GM12878 (cell line): ENCODE measurements around the gene WDR91. TPM values are rescaled to one million over a fixed set of nuclear protein-coding genes. Genes with fewer than 3 reads are reported as not detected.

ENCODE experiments used
- EGR1 ChIP-seq, 2 experiments: IDR thresholded peaks; 1 replicate in 1 of 2; 2 replicates in 1 of 2; pipeline ENCODE4 v1.6.1; 2011 to 2012; ENCODE audit warnings: low read depth in 2 of 2, low read length in 2 of 2, borderline replicate concordance in 1 of 2, mild to moderate bottlenecking in 1 of 2, moderate library complexity in 1 of 2
- FOXK2 ChIP-seq: fragments of 450-650 bp; IDR thresholded peaks from 2 replicates; pipeline ENCODE4 v1.6.1; 2017; ENCODE audit warnings: mild to moderate bottlenecking, moderate library complexity
- HDAC6 ChIP-seq: fragments of 200-600 bp; sonication (generic); IDR thresholded peaks from one replicate; pipeline ENCODE4 v1.8.0; 2017; ENCODE audit warnings: antibody characterized with exemption; ENCODE audit not compliant: unreplicated experiment
- NR2F1 ChIP-seq: fragments of 450-650 bp; conservative IDR thresholded peaks from 2 replicates; pipeline ENCODE4 v1.6.1; 2017; ENCODE audit warnings: mild to moderate bottlenecking
- POLR2AphosphoS2 ChIP-seq: IDR thresholded peaks from 2 replicates; pipeline ENCODE4 v1.6.1; 2011; ENCODE audit warnings: low read depth, mild to moderate bottlenecking, low read length, improper control_type of control experiment, moderate library complexity
- SMC3 ChIP-seq: IDR thresholded peaks from 2 replicates; pipeline ENCODE4 v1.6.1; 2011; ENCODE audit warnings: low read length, improper control_type of control experiment, borderline replicate concordance
- STAT1 ChIP-seq: fragments of 450-650 bp; conservative IDR thresholded peaks from 2 replicates; pipeline ENCODE4 v1.6.1; 2014; ENCODE audit warnings: antibody characterized with exemption, mild to moderate bottlenecking
- TCF3 ChIP-seq: IDR thresholded peaks from 2 replicates; pipeline ENCODE4 v1.6.1; 2012; ENCODE audit warnings: low read depth, mild to moderate bottlenecking, low read length, borderline replicate concordance; ENCODE audit not compliant: insufficient read depth
- YY1 ChIP-seq: IDR thresholded peaks from 2 replicates; pipeline ENCODE4 v1.6.1; 2011; ENCODE audit warnings: low read depth, mild to moderate bottlenecking, low read length
- polyA plus RNA-seq, 11 experiments: library from polyadenylated mRNA; depleted of rRNA in 4 of 11; unstranded in 6 of 11; stranded (reverse) in 5 of 11; fragments of >200 nt; fragmentation: Nextera tagmentation in 4 of 11; fragmentation: Illumina TruSeq in 1 of 11; extraction: Ambion mirVana in 4 of 11; extraction: Trizol in 1 of 11; gene quantifications; 1 replicate in 1 of 11; 2 replicates in 10 of 11; pipeline versions ENCODE4 v1.2.1 to v1.2.3, GENCODE V29; 2011 to 2016; ENCODE audit warnings: inconsistent platforms in 2 of 11, missing spikeins in 2 of 11, low read depth in 1 of 11
- total RNA-seq, 4 experiments: library from RNA; depleted of rRNA in 3 of 4; stranded (reverse); fragments of >200 nt in 3 of 4; fragmentation: Illumina TruSeq in 1 of 4; extraction: Trizol in 1 of 4; gene quantifications; 2 replicates each; pipeline versions ENCODE4 v1.2.1 to v1.2.3, GENCODE V29; 2013 to 2021
- TF ChIP-seq, protein P1 (sequence below): fragments of 450-650 bp; formaldehyde crosslinking; IDR thresholded peaks from 2 replicates; pipeline ENCODE4 v1.4.0; 2020; ENCODE audit warnings: mild to moderate bottlenecking, moderate library complexity
- TF ChIP-seq, protein P2 (sequence below): fragments of 450-650 bp; IDR thresholded peaks from 2 replicates; pipeline ENCODE4 v1.6.1; 2017; ENCODE audit warnings: mild to moderate bottlenecking
- TF ChIP-seq, protein P3 (sequence below): fragments of 450-650 bp; IDR thresholded peaks from 2 replicates; pipeline ENCODE4 v1.6.1; 2018; ENCODE audit warnings: borderline replicate concordance, mild to moderate bottlenecking; ENCODE audit not compliant: partially characterized antibody
- TF ChIP-seq, protein P4 (sequence below): IDR thresholded peaks from 2 replicates; pipeline ENCODE4 v1.6.1; 2011; ENCODE audit warnings: mild to moderate bottlenecking, low read depth, low read length, moderate library complexity; ENCODE audit not compliant: insufficient replicate concordance

Gene WDR91
- total and polyA plus RNA-seq, 10 of the 15 experiments (the other 5 are each of a cell fraction or from before 2014, with no cell fraction given), result 7.6 to 83.3 (median 16.5) TPM

DNA sequence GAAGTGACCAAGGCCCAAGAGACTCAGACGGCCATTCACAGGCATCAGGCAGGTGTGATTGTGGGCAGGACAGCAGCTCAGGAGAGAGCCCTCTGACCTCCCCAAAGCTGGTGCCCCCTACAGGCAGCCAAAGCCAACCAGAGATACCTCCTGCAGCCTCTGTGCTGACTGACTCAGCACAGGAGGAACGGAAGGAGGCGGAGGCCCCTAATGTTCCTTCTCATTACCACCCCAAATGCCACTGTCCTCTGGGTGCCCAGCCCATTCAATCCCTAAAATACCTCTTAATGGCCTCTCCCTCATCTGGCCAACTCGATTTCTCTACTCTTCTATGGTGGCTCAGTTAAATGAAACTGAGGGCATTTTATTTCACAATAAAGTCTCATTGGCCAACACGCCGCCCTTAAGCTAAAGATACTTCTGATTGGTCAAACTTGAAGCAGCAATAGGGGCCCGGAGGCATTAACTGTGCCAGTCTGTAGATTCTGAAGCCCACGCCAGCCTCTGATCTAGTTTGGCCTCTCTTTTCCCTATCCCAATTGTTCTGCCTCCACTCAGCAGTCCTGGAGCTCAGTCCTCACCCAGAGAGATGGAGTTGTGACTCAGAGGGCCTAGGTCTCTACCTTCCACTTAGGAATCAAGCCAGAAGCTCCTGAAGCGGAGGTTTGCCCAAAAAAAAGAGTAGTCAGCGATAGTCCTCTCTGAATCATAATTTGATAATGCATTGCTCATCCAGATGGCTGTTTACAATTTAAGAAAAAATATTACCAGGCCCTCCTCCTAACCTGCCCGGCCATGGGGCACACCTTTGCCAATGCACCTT lies 42.0 kb downstream of the WDR91 start (continued):
- TF ChIP-seq POLR2AphosphoS2 (peak; percentile 9), EGR1 (IDR thresholded peaks at IDR 0.05; ENCODE audit: borderline replicate concordance in 1 of 2, low read depth in 2 of 2, low read length in 2 of 2) (peak in 1 of 2 experiments; percentile 24; a peak in 1 of 3 replicates), HDAC6 (peak; percentile 20), STAT1 (0 out of 2 replicates have a peak, but pooled peaks have one; percentile 27), YY1 (peak; percentile 82), TCF3 (0 out of 2 replicates have a peak, but pooled peaks have one; percentile 37), SMC3 (peak; percentile 70), NR2F1 (peak; percentile 95), FOXK2 (no peak)
- TF ChIP-seq, protein P1, sequence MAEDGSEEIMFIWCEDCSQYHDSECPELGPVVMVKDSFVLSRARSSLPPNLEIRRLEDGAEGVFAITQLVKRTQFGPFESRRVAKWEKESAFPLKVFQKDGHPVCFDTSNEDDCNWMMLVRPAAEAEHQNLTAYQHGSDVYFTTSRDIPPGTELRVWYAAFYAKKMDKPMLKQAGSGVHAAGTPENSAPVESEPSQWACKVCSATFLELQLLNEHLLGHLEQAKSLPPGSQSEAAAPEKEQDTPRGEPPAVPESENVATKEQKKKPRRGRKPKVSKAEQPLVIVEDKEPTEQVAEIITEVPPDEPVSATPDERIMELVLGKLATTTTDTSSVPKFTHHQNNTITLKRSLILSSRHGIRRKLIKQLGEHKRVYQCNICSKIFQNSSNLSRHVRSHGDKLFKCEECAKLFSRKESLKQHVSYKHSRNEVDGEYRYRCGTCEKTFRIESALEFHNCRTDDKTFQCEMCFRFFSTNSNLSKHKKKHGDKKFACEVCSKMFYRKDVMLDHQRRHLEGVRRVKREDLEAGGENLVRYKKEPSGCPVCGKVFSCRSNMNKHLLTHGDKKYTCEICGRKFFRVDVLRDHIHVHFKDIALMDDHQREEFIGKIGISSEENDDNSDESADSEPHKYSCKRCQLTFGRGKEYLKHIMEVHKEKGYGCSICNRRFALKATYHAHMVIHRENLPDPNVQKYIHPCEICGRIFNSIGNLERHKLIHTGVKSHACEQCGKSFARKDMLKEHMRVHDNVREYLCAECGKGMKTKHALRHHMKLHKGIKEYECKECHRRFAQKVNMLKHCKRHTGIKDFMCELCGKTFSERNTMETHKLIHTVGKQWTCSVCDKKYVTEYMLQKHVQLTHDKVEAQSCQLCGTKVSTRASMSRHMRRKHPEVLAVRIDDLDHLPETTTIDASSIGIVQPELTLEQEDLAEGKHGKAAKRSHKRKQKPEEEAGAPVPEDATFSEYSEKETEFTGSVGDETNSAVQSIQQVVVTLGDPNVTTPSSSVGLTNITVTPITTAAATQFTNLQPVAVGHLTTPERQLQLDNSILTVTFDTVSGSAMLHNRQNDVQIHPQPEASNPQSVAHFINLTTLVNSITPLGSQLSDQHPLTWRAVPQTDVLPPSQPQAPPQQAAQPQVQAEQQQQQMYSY (CRISPR knock-in tag), result no peak
- TF ChIP-seq, protein P2, sequence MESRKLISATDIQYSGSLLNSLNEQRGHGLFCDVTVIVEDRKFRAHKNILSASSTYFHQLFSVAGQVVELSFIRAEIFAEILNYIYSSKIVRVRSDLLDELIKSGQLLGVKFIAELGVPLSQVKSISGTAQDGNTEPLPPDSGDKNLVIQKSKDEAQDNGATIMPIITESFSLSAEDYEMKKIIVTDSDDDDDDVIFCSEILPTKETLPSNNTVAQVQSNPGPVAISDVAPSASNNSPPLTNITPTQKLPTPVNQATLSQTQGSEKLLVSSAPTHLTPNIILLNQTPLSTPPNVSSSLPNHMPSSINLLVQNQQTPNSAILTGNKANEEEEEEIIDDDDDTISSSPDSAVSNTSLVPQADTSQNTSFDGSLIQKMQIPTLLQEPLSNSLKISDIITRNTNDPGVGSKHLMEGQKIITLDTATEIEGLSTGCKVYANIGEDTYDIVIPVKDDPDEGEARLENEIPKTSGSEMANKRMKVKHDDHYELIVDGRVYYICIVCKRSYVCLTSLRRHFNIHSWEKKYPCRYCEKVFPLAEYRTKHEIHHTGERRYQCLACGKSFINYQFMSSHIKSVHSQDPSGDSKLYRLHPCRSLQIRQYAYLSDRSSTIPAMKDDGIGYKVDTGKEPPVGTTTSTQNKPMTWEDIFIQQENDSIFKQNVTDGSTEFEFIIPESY, result 0 out of 2 replicates have a peak, but pooled peaks have one; percentile 42
- TF ChIP-seq, protein P3, sequence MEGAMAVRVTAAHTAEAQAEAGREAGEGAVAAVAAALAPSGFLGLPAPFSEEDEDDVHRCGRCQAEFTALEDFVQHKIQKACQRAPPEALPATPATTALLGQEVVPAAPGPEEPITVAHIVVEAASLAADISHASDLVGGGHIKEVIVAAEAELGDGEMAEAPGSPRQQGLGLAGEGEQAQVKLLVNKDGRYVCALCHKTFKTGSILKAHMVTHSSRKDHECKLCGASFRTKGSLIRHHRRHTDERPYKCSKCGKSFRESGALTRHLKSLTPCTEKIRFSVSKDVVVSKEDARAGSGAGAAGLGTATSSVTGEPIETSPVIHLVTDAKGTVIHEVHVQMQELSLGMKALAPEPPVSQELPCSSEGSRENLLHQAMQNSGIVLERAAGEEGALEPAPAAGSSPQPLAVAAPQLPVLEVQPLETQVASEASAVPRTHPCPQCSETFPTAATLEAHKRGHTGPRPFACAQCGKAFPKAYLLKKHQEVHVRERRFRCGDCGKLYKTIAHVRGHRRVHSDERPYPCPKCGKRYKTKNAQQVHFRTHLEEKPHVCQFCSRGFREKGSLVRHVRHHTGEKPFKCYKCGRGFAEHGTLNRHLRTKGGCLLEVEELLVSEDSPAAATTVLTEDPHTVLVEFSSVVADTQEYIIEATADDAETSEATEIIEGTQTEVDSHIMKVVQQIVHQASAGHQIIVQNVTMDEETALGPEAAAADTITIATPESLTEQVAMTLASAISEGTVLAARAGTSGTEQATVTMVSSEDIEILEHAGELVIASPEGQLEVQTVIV, result no peak
- TF ChIP-seq, protein P4, sequence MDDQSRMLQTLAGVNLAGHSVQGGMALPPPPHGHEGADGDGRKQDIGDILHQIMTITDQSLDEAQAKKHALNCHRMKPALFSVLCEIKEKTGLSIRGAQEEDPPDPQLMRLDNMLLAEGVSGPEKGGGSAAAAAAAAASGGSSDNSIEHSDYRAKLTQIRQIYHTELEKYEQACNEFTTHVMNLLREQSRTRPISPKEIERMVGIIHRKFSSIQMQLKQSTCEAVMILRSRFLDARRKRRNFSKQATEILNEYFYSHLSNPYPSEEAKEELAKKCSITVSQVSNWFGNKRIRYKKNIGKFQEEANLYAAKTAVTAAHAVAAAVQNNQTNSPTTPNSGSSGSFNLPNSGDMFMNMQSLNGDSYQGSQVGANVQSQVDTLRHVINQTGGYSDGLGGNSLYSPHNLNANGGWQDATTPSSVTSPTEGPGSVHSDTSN, result no peak
